ENCODE data around the gene CTNNA3.

DNA sequence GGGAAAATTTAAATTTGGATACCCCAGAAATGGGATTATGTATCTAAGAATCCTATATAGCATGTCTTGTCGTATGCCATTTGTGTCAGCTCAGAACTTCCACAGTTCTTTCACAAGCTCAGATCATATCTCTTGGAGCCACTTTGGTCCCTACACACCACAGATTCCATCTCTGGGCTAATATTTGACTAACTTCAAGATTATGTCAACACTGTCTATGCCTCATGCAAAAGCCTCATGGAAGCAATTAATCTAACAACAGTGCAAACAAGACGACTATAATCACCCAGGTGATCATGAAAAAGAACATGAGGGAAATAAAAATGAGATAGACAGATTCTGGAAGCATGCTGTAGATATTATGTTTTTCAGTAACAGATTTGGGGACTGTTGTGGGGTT, 581.0 kb downstream of the CTNNA3 start:
- TF ChIP-seq POLR2A (IDR thresholded peaks at IDR 0.05), result no peak
- TF ChIP-seq, protein P1, sequence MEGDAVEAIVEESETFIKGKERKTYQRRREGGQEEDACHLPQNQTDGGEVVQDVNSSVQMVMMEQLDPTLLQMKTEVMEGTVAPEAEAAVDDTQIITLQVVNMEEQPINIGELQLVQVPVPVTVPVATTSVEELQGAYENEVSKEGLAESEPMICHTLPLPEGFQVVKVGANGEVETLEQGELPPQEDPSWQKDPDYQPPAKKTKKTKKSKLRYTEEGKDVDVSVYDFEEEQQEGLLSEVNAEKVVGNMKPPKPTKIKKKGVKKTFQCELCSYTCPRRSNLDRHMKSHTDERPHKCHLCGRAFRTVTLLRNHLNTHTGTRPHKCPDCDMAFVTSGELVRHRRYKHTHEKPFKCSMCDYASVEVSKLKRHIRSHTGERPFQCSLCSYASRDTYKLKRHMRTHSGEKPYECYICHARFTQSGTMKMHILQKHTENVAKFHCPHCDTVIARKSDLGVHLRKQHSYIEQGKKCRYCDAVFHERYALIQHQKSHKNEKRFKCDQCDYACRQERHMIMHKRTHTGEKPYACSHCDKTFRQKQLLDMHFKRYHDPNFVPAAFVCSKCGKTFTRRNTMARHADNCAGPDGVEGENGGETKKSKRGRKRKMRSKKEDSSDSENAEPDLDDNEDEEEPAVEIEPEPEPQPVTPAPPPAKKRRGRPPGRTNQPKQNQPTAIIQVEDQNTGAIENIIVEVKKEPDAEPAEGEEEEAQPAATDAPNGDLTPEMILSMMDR (IDR thresholded peaks at IDR 0.05), result no peak

Measured in testis (tissue), 2 donors.